Kidney epithelial cell (primary cell): ENCODE measurements around the gene MRPL43. TPM values are rescaled to one million over a fixed set of nuclear protein-coding genes. Genes with fewer than 3 reads are reported as not detected.

Experiments
- DNase-seq: peaks from one replicate; pipeline ENCODE4 v3.0.0-alpha.2; 2010; ENCODE audit warnings: low read depth
- H3K27me3 ChIP-seq: 2 replicates; pipeline ENCODE4 v1.6.0; 2011; ENCODE audit warnings: low read length; ENCODE audit not compliant: control insufficient read depth, insufficient read depth
- H3K36me3 ChIP-seq: 2 replicates; pipeline ENCODE4 v1.5.1; 2011; ENCODE audit warnings: low read length; ENCODE audit not compliant: control insufficient read depth, insufficient read depth
- H3K4me3 ChIP-seq: 2 replicates; pipeline ENCODE4 v1.5.1; 2011; ENCODE audit warnings: low read depth, mild to moderate bottlenecking, control low read depth, low read length
- total RNA-seq: library from RNA; depleted of rRNA; stranded (reverse); fragments of >200 nt; gene quantifications from 2 replicates; pipeline ENCODE4 v1.2.3, GENCODE V29; 2015
- TF ChIP-seq, protein P1 (sequence below): IDR thresholded peaks from 2 replicates; pipeline ENCODE4 v1.5.1; 2011; ENCODE audit warnings: mild to moderate bottlenecking, moderate library complexity, low read length, control low read depth, inconsistent platforms; ENCODE audit not compliant: insufficient read depth, poor library complexity, severe bottlenecking

Gene MRPL43
- total RNA-seq, 1 donor from 2014 or later: 92.3 TPM

GRCh38 chr10:101020427-101021075 lies 33.3 kb upstream of the MRPL43 start:
- peaks cover 17% of the 10 kb centered on the region for H3K27me3 ChIP-seq
- no peak overlapping the region for H3K4me3 ChIP-seq

DNA sequence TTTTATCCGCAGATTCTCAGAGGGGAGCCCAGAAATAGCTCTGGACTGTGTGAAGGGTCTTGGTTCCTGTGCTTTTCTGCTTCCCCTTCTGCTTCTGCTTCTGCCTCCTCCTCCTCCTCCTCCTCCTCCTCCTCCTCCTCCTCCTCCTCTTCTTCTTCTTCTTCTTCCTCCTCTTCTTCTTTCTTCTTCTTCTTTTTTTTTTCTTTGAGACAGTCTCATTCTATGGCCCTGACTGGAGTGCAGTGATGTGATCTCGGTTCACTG lies 32.1 kb upstream of the MRPL43 start:
- no peak overlapping the region for H3K4me3 ChIP-seq
- TF ChIP-seq, protein P1, sequence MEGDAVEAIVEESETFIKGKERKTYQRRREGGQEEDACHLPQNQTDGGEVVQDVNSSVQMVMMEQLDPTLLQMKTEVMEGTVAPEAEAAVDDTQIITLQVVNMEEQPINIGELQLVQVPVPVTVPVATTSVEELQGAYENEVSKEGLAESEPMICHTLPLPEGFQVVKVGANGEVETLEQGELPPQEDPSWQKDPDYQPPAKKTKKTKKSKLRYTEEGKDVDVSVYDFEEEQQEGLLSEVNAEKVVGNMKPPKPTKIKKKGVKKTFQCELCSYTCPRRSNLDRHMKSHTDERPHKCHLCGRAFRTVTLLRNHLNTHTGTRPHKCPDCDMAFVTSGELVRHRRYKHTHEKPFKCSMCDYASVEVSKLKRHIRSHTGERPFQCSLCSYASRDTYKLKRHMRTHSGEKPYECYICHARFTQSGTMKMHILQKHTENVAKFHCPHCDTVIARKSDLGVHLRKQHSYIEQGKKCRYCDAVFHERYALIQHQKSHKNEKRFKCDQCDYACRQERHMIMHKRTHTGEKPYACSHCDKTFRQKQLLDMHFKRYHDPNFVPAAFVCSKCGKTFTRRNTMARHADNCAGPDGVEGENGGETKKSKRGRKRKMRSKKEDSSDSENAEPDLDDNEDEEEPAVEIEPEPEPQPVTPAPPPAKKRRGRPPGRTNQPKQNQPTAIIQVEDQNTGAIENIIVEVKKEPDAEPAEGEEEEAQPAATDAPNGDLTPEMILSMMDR: no peak
- peaks cover 17% of the 10 kb centered on the region for H3K27me3 ChIP-seq
- no peak for DNase-seq
- H3K36me3 ChIP-seq: no peaks in the 10 kb centered on the region

More at GRCh38 chr10:101020427-101021075, 33.3 kb upstream of the MRPL43 start:
- TF ChIP-seq, protein P1: no peak
- no peak for DNase-seq
- no peaks in the 10 kb centered on the region for H3K36me3 ChIP-seq

DNA sequence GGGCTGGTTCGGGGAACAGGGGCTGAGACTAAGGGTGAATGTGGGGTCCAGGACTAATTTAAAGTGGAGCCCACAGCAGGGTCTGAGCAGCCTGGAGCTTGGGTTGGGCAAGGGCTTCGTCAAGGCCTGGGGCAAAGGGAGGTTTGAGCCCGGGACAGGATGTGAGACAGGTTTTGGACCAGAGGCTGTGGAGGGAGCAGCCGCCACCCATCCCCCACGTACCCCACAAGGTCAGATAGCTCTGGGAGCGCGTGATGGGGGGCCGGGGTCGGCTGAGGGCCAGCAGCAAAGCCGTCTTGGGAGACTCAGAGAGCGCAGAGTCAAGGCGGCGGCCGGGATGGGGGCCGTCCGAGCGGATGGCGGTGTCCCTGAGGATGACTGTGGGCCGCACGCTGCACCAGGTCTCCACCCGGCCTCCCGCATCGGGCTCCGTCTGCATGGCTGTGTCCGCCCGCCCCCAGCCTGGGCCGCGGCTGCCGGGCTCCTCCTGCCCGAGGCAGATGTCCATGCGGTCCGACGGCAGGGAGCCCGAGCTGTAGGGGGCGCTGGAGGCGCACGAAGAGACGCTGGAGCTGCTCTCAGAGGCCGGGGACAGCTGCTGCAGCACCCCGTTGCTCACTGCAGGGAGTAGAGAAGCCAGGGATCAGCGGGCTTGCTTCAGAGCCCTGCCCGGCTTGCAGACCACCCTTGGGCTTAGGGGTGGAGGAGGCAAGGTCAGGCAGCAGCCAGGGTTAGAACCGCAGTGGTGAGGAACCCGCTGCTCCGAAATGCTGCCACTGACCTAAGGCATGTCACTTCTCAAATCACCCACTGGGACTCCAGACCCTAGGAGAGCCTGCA lies 31.5 kb upstream of the MRPL43 start:
- H3K4me3 ChIP-seq: no peak overlapping the region
- DNase-seq: no peak
- H3K27me3 ChIP-seq: peaks cover 17% of the 10 kb centered on the region
- TF ChIP-seq, protein P1: peak; percentile 86
- no peaks in the 10 kb centered on the region for H3K36me3 ChIP-seq

DNA sequence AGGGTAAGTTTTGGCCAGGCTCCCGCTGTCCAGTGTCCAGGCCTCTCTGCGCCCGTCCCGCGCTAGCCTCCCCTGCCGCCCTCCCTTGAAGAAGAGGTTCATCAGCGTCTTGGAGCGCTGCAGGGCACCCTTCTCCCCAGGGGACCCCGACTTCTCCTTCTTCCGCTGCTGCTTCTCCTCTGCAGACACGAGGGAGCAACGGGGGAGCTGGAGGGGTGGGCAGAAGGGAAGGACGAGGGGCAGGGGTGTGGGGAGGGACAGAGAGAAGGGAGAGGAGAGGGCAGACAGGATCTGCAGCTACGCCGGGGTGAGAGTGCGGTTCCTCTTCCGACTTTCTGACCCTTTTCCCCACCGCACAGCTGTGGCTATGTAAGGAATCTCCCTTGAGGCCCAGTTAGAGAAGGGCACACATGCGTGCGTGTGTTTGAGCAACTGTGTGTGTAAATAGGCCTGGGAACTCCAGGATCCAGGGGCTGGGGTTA lies 30.9 kb upstream of the MRPL43 start:
- H3K4me3 ChIP-seq: no peak overlapping the region
- DNase-seq: no peak
- TF ChIP-seq, protein P1: no peak
- no peaks in the 10 kb centered on the region for H3K36me3 ChIP-seq
- peaks cover 17% of the 10 kb centered on the region for H3K27me3 ChIP-seq

DNA sequence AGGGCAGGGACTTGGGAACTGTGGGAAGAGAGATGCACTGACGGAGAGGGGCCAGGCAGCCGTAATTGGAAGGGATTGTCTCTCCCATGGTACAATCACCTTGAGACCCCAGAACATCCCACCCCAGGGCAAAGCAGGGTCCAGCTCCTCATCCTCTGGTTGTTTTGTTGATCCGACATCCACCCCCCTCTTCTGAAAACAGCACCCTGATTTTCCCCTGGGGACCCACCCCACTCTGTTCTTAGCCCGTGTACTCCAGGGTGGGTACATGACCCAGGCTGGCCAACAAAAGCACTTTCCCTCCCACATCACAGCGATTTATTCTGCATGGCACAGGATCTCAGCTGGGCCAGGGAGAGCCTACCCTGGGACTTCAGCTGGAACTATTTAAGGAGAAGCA lies 29.5 kb upstream of the MRPL43 start:
- peaks cover 17% of the 10 kb centered on the region for H3K27me3 ChIP-seq
- TF ChIP-seq, protein P1: no peak

More for the DNA sequence above, 29.5 kb upstream of the MRPL43 start:
- DNase-seq: no peak
- no peaks in the 10 kb centered on the region for H3K36me3 ChIP-seq
- H3K4me3 ChIP-seq: no peak overlapping the region
